PC-3 (cell line): Measurements from ENCODE around the gene NDUFA13. TPM values are rescaled to one million over a fixed set of nuclear protein-coding genes. Genes with fewer than 3 reads are reported as not detected.
A peak's percentile ranks its signal among the peaks of the same experiment; 100 is the strongest.

Experiments used
- ATAC-seq: fragments of 200-7000 bp; cut with Tn5 transposase; 2 replicates; pipeline ENCODE4 v1.9.1; 2020; ENCODE audit warnings: mild to moderate bottlenecking, moderate library complexity
- BruUV-seq: library from RNA; stranded (reverse); fragments of 400-500 nt; replicated peaks from 2 replicates; lab custom pipeline; 2021; lab: Mats Ljungman, UMichigan
- CTCF ChIA-PET: fragments of 300-600 bp; sonication (Branson Sonifier 250); formaldehyde crosslinking; loops from one replicate; lab custom pipeline; 2022; ENCODE audit warnings: antibody characterized with exemption; lab: Charles Lee
- POLR2A ChIA-PET: fragments of 300-600 bp; sonication (Branson Sonifier 250); formaldehyde crosslinking; loops from one replicate; lab custom pipeline; 2022; ENCODE audit warnings: antibody characterized with exemption; ENCODE audit not compliant: unreplicated experiment; lab: Charles Lee
- DNase-seq: peaks from one replicate; pipeline ENCODE4 v3.0.0-alpha.2; 2015
- H2AFZ ChIP-seq: fragments of 300-600 bp; sonication (generic); 2 replicates; pipeline ENCODE4 v1.6.0; 2016; ENCODE audit warnings: antibody characterized with exemption, low read length
- H3F3A ChIP-seq: fragments of 300-600 bp; sonication (generic); one replicate; pipeline ENCODE4 v1.6.0; 2017; ENCODE audit warnings: antibody characterized with exemption, low read length, control low read depth, mild to moderate bottlenecking; ENCODE audit not compliant: unreplicated experiment
- H3K27ac ChIP-seq: fragments of 300-600 bp; sonication (generic); 2 replicates; pipeline ENCODE4 v1.5.1; 2016; ENCODE audit warnings: mild to moderate bottlenecking, low read length
- H3K27me3 ChIP-seq: fragments of 300-600 bp; sonication (generic); 2 replicates; pipeline ENCODE4 v1.6.1; 2016; ENCODE audit warnings: low read length, mixed read lengths
- H3K36me3 ChIP-seq: fragments of 300-600 bp; sonication (generic); 2 replicates; pipeline ENCODE4 v1.6.1; 2016; ENCODE audit warnings: low read depth, mixed run types, low read length, mixed read lengths
- H3K4me1 ChIP-seq: fragments of 300-600 bp; sonication (generic); 2 replicates; pipeline ENCODE4 v1.5.1; 2016; ENCODE audit warnings: low read length; ENCODE audit not compliant: insufficient read depth
- H3K4me2 ChIP-seq: fragments of 300-600 bp; sonication (generic); 2 replicates; pipeline ENCODE4 v1.6.0; 2016; ENCODE audit warnings: low read length
- H3K4me3 ChIP-seq: fragments of 300-600 bp; sonication (generic); 2 replicates; pipeline ENCODE4 v1.5.1; 2016; ENCODE audit warnings: mild to moderate bottlenecking, low read length, mixed read lengths
- H3K79me2 ChIP-seq: fragments of 300-600 bp; sonication (generic); 2 replicates; pipeline ENCODE4 v1.6.1; 2017; ENCODE audit warnings: low read length, mixed read lengths
- H3K9ac ChIP-seq: fragments of 300-600 bp; sonication (generic); 2 replicates; pipeline ENCODE4 v1.6.0; 2016; ENCODE audit warnings: mild to moderate bottlenecking, low read length
- H3K9me2 ChIP-seq: fragments of 300-600 bp; sonication (generic); replicated peaks from 2 replicates; pipeline ENCODE4 v1.6.1; 2016; ENCODE audit warnings: mixed run types, low read length, mixed read lengths
- H3K9me3 ChIP-seq: fragments of 300-600 bp; sonication (generic); 2 replicates; pipeline ENCODE4 v1.6.1; 2016; ENCODE audit warnings: low read length, mixed read lengths
- H4K20me1 ChIP-seq: fragments of 300-600 bp; sonication (generic); 2 replicates; pipeline ENCODE4 v1.6.1; 2016; ENCODE audit warnings: low read length, mixed read lengths
- EZH2 ChIP-seq: fragments of 300-600 bp; sonication (generic); IDR thresholded peaks from one replicate; pipeline ENCODE4 v1.6.1; 2017; ENCODE audit warnings: antibody characterized with exemption, mild to moderate bottlenecking, low read length; ENCODE audit not compliant: unreplicated experiment
- EZH2phosphoT487 ChIP-seq: fragments of 300-600 bp; sonication (generic); IDR thresholded peaks from 2 replicates; pipeline ENCODE4 v1.6.1; 2018; ENCODE audit warnings: mild to moderate bottlenecking, antibody characterized with exemption, low read length, borderline replicate concordance
- intact Hi-C: fragments of 100-400 bp; cut with micrococcal nuclease; formaldehyde crosslinking; loops from 2 replicates; pipeline ENCODE4 v1.9.0; 2023
- total RNA-seq: library from RNA; depleted of rRNA; stranded (reverse); fragments of >200 nt; gene quantifications from 2 replicates; pipeline ENCODE4 v1.2.3, GENCODE V29; 2014
- TF ChIP-seq, protein P1 (sequence below): fragments of 300-600 bp; sonication (generic); conservative IDR thresholded peaks from 2 replicates; pipeline ENCODE4 v1.5.1; 2017; ENCODE audit warnings: antibody characterized with exemption, low read depth, mild to moderate bottlenecking, low read length

Gene NDUFA13
- total RNA-seq, 1 experiment from 2014 or later = 481 TPM

DNA sequence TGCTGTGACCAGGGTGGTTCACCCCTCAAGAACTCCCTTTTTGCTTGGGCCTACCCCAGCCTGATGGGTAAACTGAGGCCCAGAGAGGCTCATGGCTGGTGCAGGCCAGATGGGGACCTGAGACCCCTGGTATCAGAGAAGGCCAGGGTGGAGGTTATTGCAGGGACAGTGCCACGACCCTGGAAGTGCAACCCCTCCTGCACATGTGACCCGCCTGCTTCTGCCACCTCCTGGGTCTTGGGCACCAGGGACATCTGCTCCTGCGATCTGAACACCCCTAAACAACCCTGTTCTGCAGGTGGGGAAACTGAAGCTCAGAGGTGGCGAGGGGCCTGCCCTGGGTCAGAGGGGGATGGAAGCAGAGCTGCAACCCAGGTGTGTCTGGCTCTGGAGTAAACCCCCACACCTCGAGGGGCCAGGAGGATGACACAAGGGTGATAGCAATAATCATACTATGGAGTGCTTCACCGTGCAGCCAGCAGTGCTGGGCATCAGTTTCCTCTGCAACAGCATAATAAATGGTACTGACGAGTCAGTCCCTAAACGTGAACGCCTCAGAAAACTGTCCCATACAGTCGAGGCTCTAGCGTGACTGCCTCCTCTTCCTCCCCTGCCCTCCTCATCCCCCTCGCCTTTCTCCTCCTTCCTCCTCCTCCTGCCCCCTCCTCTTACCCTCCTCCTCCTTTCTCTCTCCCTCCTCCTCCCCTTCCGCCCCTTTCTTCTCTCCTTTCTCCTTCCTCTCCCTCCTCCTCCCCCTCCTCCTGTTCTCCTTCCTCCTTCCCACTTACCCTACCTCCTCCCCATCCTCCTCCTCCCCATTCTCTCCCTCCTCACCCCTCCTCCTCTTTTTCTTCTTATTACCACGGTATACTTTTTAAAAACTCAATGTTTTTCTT, 17.0 kb downstream of the NDUFA13 start:
- H3K36me3 ChIP-seq = no peaks in the 10 kb centered on the region
- H3K27ac ChIP-seq = no peak overlapping the region
- intact Hi-C loops = loop anchor here (1.0 to 10.0 kb wide), 2 partner anchors 110 to 422 kb away; partner anchors contain the start of gene GMIP
- no peak overlapping the region for H2AFZ ChIP-seq
- no peaks in the 10 kb centered on the region for H3K9me2 ChIP-seq
- ATAC-seq = no peak
- ChIA-PET POLR2A (no interaction called here), CTCF (interaction anchor here (1.1 kb wide), 1 partner anchor 112 kb away, joined by 3 read pairs; no protein-coding TSS in a partner anchor)
- DNase-seq = no peak
- H3K27me3 ChIP-seq = no peaks in the 10 kb centered on the region
- H3K4me2 ChIP-seq = no peak overlapping the region
- TF ChIP-seq EZH2phosphoT487 (no peak), EZH2 (no peak)
- TF ChIP-seq, protein P1, sequence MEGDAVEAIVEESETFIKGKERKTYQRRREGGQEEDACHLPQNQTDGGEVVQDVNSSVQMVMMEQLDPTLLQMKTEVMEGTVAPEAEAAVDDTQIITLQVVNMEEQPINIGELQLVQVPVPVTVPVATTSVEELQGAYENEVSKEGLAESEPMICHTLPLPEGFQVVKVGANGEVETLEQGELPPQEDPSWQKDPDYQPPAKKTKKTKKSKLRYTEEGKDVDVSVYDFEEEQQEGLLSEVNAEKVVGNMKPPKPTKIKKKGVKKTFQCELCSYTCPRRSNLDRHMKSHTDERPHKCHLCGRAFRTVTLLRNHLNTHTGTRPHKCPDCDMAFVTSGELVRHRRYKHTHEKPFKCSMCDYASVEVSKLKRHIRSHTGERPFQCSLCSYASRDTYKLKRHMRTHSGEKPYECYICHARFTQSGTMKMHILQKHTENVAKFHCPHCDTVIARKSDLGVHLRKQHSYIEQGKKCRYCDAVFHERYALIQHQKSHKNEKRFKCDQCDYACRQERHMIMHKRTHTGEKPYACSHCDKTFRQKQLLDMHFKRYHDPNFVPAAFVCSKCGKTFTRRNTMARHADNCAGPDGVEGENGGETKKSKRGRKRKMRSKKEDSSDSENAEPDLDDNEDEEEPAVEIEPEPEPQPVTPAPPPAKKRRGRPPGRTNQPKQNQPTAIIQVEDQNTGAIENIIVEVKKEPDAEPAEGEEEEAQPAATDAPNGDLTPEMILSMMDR = no peak
- no peaks in the 10 kb centered on the region for H3F3A ChIP-seq
- H3K9ac ChIP-seq = no peak overlapping the region
- BruUV-seq = no TSS peak
- no peaks in the 10 kb centered on the region for H4K20me1 ChIP-seq
- H3K4me3 ChIP-seq = no peak overlapping the region
- H3K9me3 ChIP-seq = no peaks in the 10 kb centered on the region
- no peaks in the 10 kb centered on the region for H3K79me2 ChIP-seq
- H3K4me1 ChIP-seq = no peaks in the 10 kb centered on the region

DNA sequence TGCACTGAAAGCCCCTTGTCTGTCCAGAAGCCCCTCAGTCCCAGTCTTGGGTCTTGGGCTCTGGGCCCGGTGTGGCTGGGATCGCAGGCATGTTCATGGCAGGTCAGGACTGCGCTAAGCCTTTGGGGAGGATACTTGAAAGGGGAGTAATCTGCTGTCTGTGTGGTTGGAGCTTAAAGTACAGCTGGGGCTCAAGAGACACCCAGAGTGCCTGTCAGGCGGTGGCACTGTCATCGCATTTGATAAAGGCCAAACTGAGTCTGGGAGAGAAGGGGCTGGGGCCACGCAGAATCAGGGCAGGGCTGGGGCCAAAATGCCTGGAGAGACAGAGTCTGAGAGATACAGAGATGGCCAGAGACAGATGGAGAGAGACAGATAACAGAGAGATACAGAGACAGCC, 17.8 kb downstream of the NDUFA13 start:
- ChIA-PET POLR2A (no interaction called here), CTCF (interaction anchor here (0.6 kb wide), 1 partner anchor 110 kb away, joined by 3 read pairs; no protein-coding TSS in a partner anchor)
- H3K9ac ChIP-seq = no peak overlapping the region
- H3K27ac ChIP-seq = no peak overlapping the region
- H4K20me1 ChIP-seq = no peaks in the 10 kb centered on the region
- H3K9me3 ChIP-seq = no peaks in the 10 kb centered on the region
- no peaks in the 10 kb centered on the region for H3K36me3 ChIP-seq
- H3K4me1 ChIP-seq = peaks cover 4% of the 10 kb centered on the region; the same call in 1 of the 2 replicates
- no peak overlapping the region for H3K4me3 ChIP-seq
- TSS peak; percentile 17 for BruUV-seq
- H3K27me3 ChIP-seq = no peaks in the 10 kb centered on the region
- H3K79me2 ChIP-seq = no peaks in the 10 kb centered on the region
- no peak for ATAC-seq
- no peaks in the 10 kb centered on the region for H3K9me2 ChIP-seq
- no peak for DNase-seq
- H3F3A ChIP-seq = no peaks in the 10 kb centered on the region
- intact Hi-C loops = loop anchor here (10.0 kb wide), 1 partner anchor 421 kb away; no protein-coding TSS in a partner anchor
- H3K4me2 ChIP-seq = no peak overlapping the region
- TF ChIP-seq EZH2 (no peak), EZH2phosphoT487 (no peak)
- TF ChIP-seq, protein P1 = no peak
- H2AFZ ChIP-seq = no peak overlapping the region
